Natural killer cell (primary cell): Measurements from ENCODE around the gene TMEM115. TPM values are rescaled to one million over a fixed set of nuclear protein-coding genes. Genes with fewer than 3 reads are reported as not detected.

Source experiments
- ATAC-seq, 3 donors: fragments of 150-1000 bp in 2 of 3; fragments of 200-7000 bp in 1 of 3; cut with Tn5 transposase; 1 replicate in 1 of 3; 2 replicates in 2 of 3; pipeline ENCODE4 v1.10.0; 2021; ENCODE audit warnings: mild to moderate bottlenecking in 2 of 3, moderate library complexity in 2 of 3
- DNase-seq, 2 donors: peaks; one replicate each; pipeline versions ENCODE4 v3.0.0 to v3.0.0-alpha.2; 2013 to 2021; ENCODE audit warnings: mixed read lengths in 1 of 2
- H3K27ac ChIP-seq: one replicate; pipeline ENCODE4 v1.5.1; 2013; ENCODE audit warnings: mild to moderate bottlenecking, low read length
- H3K27me3 ChIP-seq: one replicate; pipeline ENCODE4 v1.6.1; 2013; ENCODE audit warnings: low read length; ENCODE audit not compliant: control insufficient read depth, insufficient read depth
- H3K36me3 ChIP-seq: one replicate; pipeline ENCODE4 v1.6.1; 2013; ENCODE audit warnings: low read length; ENCODE audit not compliant: control insufficient read depth, insufficient read depth
- H3K4me1 ChIP-seq: one replicate; pipeline ENCODE4 v1.6.1; 2013; ENCODE audit warnings: low read length; ENCODE audit not compliant: control insufficient read depth, insufficient read depth
- H3K4me3 ChIP-seq: one replicate; pipeline ENCODE4 v1.5.1; 2013; ENCODE audit warnings: low read length
- H3K9me3 ChIP-seq: one replicate; pipeline ENCODE4 v1.6.1; 2013; ENCODE audit warnings: low read length; ENCODE audit not compliant: control insufficient read depth, insufficient read depth
- H3K27ac Mint-ChIP-seq, 2 donors: one replicate each; pipeline ENCODE4 v1.8.0; 2022; ENCODE audit warnings: mild to moderate bottlenecking in 2 of 2, mixed read lengths in 2 of 2, moderate library complexity in 1 of 2
- H3K27me3 Mint-ChIP-seq, 2 donors: one replicate each; pipeline ENCODE4 v1.8.0; 2022; ENCODE audit warnings: low read depth in 2 of 2, mixed read lengths in 2 of 2
- H3K36me3 Mint-ChIP-seq: one replicate; pipeline ENCODE4 v1.8.0; 2022; ENCODE audit warnings: mixed read lengths
- H3K4me1 Mint-ChIP-seq, 2 donors: one replicate each; pipeline ENCODE4 v1.8.0; 2022; ENCODE audit warnings: mixed read lengths in 2 of 2
- H3K4me3 Mint-ChIP-seq: one replicate; pipeline ENCODE4 v1.8.0; 2022; ENCODE audit warnings: mild to moderate bottlenecking, moderate library complexity, mixed read lengths
- H3K9me3 Mint-ChIP-seq, 2 donors: one replicate each; pipeline ENCODE4 v1.8.0; 2022; ENCODE audit warnings: mixed read lengths in 2 of 2
- CTCF ChIP-seq: fragments of 200-600 bp; IDR thresholded peaks from one replicate; pipeline ENCODE4 v1.8.0; 2022; ENCODE audit warnings: antibody characterized with exemption
- WGBS: methylation state at CpG from one replicate; pipeline ENCODE4 v1.1.7; 2013; ENCODE audit warnings: missing lambda C conversion rate; ENCODE audit not compliant: insufficient coverage; 5-methylcytosine and 5-hydroxymethylcytosine counted together
- intact Hi-C: fragments of 100-400 bp; cut with micrococcal nuclease; formaldehyde crosslinking; loops from one replicate; pipeline ENCODE4 v1.14.2; 2022
- total RNA-seq, 4 donors: library from RNA; stranded (reverse); fragments of 120-200 nt in 1 of 4; gene quantifications; one replicate each; pipeline versions ENCODE4 v1.2.3 to v1.2.4, GENCODE V29; 2013 to 2022

The TMEM115 gene
- total RNA-seq, 3 donors from 2014 or later (not counting 1 experiment from before 2014, with no cell fraction given) = 15.3 to 24.3 (median 22.7) TPM

- no peaks in the 10 kb centered on the region for H3K27me3 ChIP-seq
- H3K27me3 Mint-ChIP-seq = no peaks in the 10 kb centered on the region
- intact Hi-C loops = no loop called here
- DNase-seq (no peak), ATAC-seq (no peak)
- H3K36me3 Mint-ChIP-seq = no peaks in the 10 kb centered on the region
- peaks cover 12 to 49% of the 10 kb centered on the region in 2 donors for H3K4me1 Mint-ChIP-seq
- H3K27ac Mint-ChIP-seq = peak within 1 kb of the TSS; percentile 74 to 87
- H3K4me3 ChIP-seq = peak within 1 kb of the TSS; percentile 66
- peak within 1 kb of the TSS; percentile 85 for H3K4me3 Mint-ChIP-seq
- no peaks in the 10 kb centered on the region for H3K9me3 ChIP-seq
- no peaks in the 10 kb centered on the region for H3K9me3 Mint-ChIP-seq
- H3K27ac ChIP-seq = peak within 1 kb of the TSS; percentile 91
- no peak for TF ChIP-seq CTCF
- H3K4me1 ChIP-seq = peaks cover 61% of the 10 kb centered on the region
- peaks cover 8% of the 10 kb centered on the region for H3K36me3 ChIP-seq
- WGBS = 81% methylated on average over 31 of the region's 31 CpGs
Measured at GRCh38 chr3:50322386-50323091, 36.8 kb downstream of the TMEM115 start, which contains the start of gene HYAL2. HYAL2 (minus strand) TSS chr3:50322745; CDS start chr3:50320489, 2,256 bp downstream.

GRCh38 chr3:50322115-50322385 is 37.3 kb downstream of the TMEM115 start:
- Mint-ChIP-seq H3K9me3 (no peaks in the 10 kb centered on the region), H3K27ac (no peak overlapping the region), H3K4me3 (peak overlapping the region; percentile 31), H3K4me1 (peaks cover 12 to 45% of the 10 kb centered on the region in 2 donors), H3K27me3 (no peaks in the 10 kb centered on the region), H3K36me3 (no peaks in the 10 kb centered on the region)
- Histone ChIP-seq H3K27ac (peak overlapping the region; percentile 91), H3K9me3 (no peaks in the 10 kb centered on the region), H3K27me3 (no peaks in the 10 kb centered on the region), H3K36me3 (peaks cover 8% of the 10 kb centered on the region), H3K4me3 (peak overlapping the region; percentile 66), H3K4me1 (peaks cover 61% of the 10 kb centered on the region)
- no peak for ATAC-seq
- intact Hi-C loops = no loop called here
- no peak for DNase-seq
- WGBS = 64% methylated on average over 14 of the region's 14 CpGs
- TF ChIP-seq CTCF = peak; percentile 0

- Mint-ChIP-seq H3K4me3 (peak overlapping the region; percentile 85), H3K27me3 (no peaks in the 10 kb centered on the region), H3K36me3 (no peaks in the 10 kb centered on the region), H3K27ac (peak overlapping the region; percentile 74 to 87), H3K9me3 (no peaks in the 10 kb centered on the region), H3K4me1 (peaks cover 17 to 47% of the 10 kb centered on the region in 2 donors)
- 1% methylated on average over 58 of the region's 59 CpGs for WGBS
- Histone ChIP-seq H3K4me3 (peak overlapping the region; percentile 66), H3K27me3 (no peaks in the 10 kb centered on the region), H3K36me3 (peaks cover 8% of the 10 kb centered on the region), H3K27ac (peak overlapping the region; percentile 91), H3K4me1 (peaks cover 61% of the 10 kb centered on the region), H3K9me3 (no peaks in the 10 kb centered on the region)
- intact Hi-C loops = loop anchor here (2.0 kb wide), 1 partner anchor 15 kb away; no protein-coding TSS in a partner anchor
- peak; percentile 81 to 88 for DNase-seq
- TF ChIP-seq CTCF = peak; percentile 46
- ATAC-seq = peak; percentile 78 to 87 (median 83)
Measured at GRCh38 chr3:50321336-50322114, 37.8 kb downstream of the TMEM115 start.
